ENCODE measurements around the gene GABARAP. TPM values are rescaled to one million over a fixed set of nuclear protein-coding genes. Genes with fewer than 3 reads are reported as not detected.

Gene GABARAP
- total and polyA plus RNA-seq, 2 of the 13 experiments (the other 11 are each of a cell fraction or from before 2014, with no cell fraction given) = 161 to 310 TPM

- TF ChIP-seq, protein P1, sequence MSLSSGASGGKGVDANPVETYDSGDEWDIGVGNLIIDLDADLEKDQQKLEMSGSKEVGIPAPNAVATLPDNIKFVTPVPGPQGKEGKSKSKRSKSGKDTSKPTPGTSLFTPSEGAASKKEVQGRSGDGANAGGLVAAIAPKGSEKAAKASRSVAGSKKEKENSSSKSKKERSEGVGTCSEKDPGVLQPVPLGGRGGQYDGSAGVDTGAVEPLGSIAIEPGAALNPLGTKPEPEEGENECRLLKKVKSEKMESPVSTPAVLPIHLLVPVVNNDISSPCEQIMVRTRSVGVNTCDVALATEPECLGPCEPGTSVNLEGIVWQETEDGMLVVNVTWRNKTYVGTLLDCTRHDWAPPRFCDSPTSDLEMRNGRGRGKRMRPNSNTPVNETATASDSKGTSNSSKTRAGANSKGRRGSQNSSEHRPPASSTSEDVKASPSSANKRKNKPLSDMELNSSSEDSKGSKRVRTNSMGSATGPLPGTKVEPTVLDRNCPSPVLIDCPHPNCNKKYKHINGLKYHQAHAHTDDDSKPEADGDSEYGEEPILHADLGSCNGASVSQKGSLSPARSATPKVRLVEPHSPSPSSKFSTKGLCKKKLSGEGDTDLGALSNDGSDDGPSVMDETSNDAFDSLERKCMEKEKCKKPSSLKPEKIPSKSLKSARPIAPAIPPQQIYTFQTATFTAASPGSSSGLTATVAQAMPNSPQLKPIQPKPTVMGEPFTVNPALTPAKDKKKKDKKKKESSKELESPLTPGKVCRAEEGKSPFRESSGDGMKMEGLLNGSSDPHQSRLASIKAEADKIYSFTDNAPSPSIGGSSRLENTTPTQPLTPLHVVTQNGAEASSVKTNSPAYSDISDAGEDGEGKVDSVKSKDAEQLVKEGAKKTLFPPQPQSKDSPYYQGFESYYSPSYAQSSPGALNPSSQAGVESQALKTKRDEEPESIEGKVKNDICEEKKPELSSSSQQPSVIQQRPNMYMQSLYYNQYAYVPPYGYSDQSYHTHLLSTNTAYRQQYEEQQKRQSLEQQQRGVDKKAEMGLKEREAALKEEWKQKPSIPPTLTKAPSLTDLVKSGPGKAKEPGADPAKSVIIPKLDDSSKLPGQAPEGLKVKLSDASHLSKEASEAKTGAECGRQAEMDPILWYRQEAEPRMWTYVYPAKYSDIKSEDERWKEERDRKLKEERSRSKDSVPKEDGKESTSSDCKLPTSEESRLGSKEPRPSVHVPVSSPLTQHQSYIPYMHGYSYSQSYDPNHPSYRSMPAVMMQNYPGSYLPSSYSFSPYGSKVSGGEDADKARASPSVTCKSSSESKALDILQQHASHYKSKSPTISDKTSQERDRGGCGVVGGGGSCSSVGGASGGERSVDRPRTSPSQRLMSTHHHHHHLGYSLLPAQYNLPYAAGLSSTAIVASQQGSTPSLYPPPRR (CRISPR knock-in tag; IDR thresholded peaks at IDR 0.05; ENCODE audit: borderline replicate concordance) = no peak
- TF ChIP-seq PAXIP1 (CRISPR knock-in tag; conservative IDR thresholded peaks at IDR 0.05) (peak; percentile 36), ATF4 (CRISPR knock-in tag; IDR thresholded peaks at IDR 0.05) (peak in 1 of 2 experiments; percentile 73; a peak in 2 of 4 replicates), RFX3 (CRISPR knock-in tag; IDR thresholded peaks at IDR 0.05) (no peak), ZBTB38 (CRISPR knock-in tag; IDR thresholded peaks at IDR 0.05) (peak; percentile 79), ZNF577 (CRISPR knock-in tag; IDR thresholded peaks at IDR 0.05; ENCODE audit: borderline replicate concordance, low read depth) (no peak), ZC3H4 (CRISPR knock-in tag; IDR thresholded peaks at IDR 0.05; ENCODE audit: borderline replicate concordance) (0 out of 2 replicates have a peak, but pooled peaks have one; percentile 25), FOSL2 (CRISPR knock-in tag; IDR thresholded peaks at IDR 0.05) (peak; percentile 42), ZNF75D (CRISPR knock-in tag; IDR thresholded peaks at IDR 0.05; ENCODE audit: borderline replicate concordance) (no peak), THAP11 (CRISPR knock-in tag; IDR thresholded peaks at IDR 0.05) (peak; percentile 55; the same call in 1 of the 2 replicates)
- TF ChIP-seq, protein P2, sequence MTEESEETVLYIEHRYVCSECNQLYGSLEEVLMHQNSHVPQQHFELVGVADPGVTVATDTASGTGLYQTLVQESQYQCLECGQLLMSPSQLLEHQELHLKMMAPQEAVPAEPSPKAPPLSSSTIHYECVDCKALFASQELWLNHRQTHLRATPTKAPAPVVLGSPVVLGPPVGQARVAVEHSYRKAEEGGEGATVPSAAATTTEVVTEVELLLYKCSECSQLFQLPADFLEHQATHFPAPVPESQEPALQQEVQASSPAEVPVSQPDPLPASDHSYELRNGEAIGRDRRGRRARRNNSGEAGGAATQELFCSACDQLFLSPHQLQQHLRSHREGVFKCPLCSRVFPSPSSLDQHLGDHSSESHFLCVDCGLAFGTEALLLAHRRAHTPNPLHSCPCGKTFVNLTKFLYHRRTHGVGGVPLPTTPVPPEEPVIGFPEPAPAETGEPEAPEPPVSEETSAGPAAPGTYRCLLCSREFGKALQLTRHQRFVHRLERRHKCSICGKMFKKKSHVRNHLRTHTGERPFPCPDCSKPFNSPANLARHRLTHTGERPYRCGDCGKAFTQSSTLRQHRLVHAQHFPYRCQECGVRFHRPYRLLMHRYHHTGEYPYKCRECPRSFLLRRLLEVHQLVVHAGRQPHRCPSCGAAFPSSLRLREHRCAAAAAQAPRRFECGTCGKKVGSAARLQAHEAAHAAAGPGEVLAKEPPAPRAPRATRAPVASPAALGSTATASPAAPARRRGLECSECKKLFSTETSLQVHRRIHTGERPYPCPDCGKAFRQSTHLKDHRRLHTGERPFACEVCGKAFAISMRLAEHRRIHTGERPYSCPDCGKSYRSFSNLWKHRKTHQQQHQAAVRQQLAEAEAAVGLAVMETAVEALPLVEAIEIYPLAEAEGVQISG (CRISPR knock-in tag; IDR thresholded peaks at IDR 0.05) = peak; percentile 81
- TF ChIP-seq, protein P3, sequence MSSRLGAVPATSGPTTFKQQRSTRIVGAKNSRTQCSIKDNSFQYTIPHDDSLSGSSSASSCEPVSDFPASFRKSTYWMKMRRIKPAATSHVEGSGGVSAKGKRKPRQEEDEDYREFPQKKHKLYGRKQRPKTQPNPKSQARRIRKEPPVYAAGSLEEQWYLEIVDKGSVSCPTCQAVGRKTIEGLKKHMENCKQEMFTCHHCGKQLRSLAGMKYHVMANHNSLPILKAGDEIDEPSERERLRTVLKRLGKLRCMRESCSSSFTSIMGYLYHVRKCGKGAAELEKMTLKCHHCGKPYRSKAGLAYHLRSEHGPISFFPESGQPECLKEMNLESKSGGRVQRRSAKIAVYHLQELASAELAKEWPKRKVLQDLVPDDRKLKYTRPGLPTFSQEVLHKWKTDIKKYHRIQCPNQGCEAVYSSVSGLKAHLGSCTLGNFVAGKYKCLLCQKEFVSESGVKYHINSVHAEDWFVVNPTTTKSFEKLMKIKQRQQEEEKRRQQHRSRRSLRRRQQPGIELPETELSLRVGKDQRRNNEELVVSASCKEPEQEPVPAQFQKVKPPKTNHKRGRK (CRISPR knock-in tag; IDR thresholded peaks at IDR 0.05) = no peak
Observed at GRCh38 chr17:7280519-7281073, 38.3 kb upstream of the GABARAP start (continued).
